Mesenchymal stem cell (in vitro differentiated cells and primary cell): Measurements from ENCODE around the gene FLG.
"Not testable (repeated sequence)": the region's sequence is repeated elsewhere in the genome, so short reads cannot be mapped to it uniquely, and the experiment has no call there.

Experiments used
- DNase-seq: peaks from one replicate; pipeline ENCODE4 v3.0.0-alpha.2; 2013
- H2AFZ ChIP-seq: one replicate; pipeline ENCODE4 v1.6.1; 2013; ENCODE audit warnings: low read depth, mild to moderate bottlenecking, control low read depth, inconsistent platforms, low read length, moderate library complexity
- H2AK5ac ChIP-seq: 2 replicates; pipeline ENCODE4 v1.6.1; 2013; ENCODE audit warnings: low read length, moderate library complexity, mild to moderate bottlenecking, inconsistent platforms; ENCODE audit not compliant: severe bottlenecking
- H2BK120ac ChIP-seq: one replicate; pipeline ENCODE4 v1.6.1; 2013; ENCODE audit warnings: low read depth, mild to moderate bottlenecking, inconsistent platforms, low read length, moderate library complexity
- H2BK12ac ChIP-seq, 2 experiments: one replicate each; pipeline ENCODE4 v1.6.1; 2013; ENCODE audit warnings: inconsistent platforms in 2 of 2, low read length in 2 of 2, mild to moderate bottlenecking in 2 of 2, moderate library complexity in 2 of 2, control low read depth in 1 of 2
- H2BK15ac ChIP-seq: one replicate; pipeline ENCODE4 v1.6.1; 2013; ENCODE audit warnings: mild to moderate bottlenecking, low read depth, inconsistent platforms; ENCODE audit not compliant: poor library complexity, severe bottlenecking
- H2BK5ac ChIP-seq: 2 replicates; pipeline ENCODE4 v1.6.1; 2013; ENCODE audit warnings: low read depth, mild to moderate bottlenecking, low read length, control low read depth, inconsistent platforms; ENCODE audit not compliant: poor library complexity, severe bottlenecking
- H3K14ac ChIP-seq, 2 experiments: one replicate each; pipeline ENCODE4 v1.6.1; 2013; ENCODE audit warnings: inconsistent platforms in 2 of 2, low read length in 2 of 2, control low read depth in 1 of 2, mild to moderate bottlenecking in 1 of 2, moderate library complexity in 1 of 2
- H3K18ac ChIP-seq, 2 experiments: one replicate each; pipeline ENCODE4 v1.6.1; 2013; ENCODE audit warnings: inconsistent platforms in 2 of 2, low read length in 2 of 2, control low read depth in 1 of 2, low read depth in 1 of 2, mild to moderate bottlenecking in 1 of 2
- H3K23ac ChIP-seq, 2 experiments: one replicate each; pipeline ENCODE4 v1.6.1; 2013; ENCODE audit warnings: inconsistent platforms in 2 of 2, low read length in 2 of 2, mild to moderate bottlenecking in 2 of 2, moderate library complexity in 2 of 2, control low read depth in 1 of 2
- H3K27ac ChIP-seq: 2 replicates; pipeline ENCODE4 v1.5.1; 2013; ENCODE audit warnings: mild to moderate bottlenecking, moderate library complexity, low read length, control low read depth, inconsistent platforms; ENCODE audit not compliant: poor library complexity, severe bottlenecking
- H3K27me3 ChIP-seq, 2 experiments: 2 replicates each; pipeline versions ENCODE4 v1.6.1 to v1.7.0; 2013; ENCODE audit warnings: low read length in 2 of 2, mild to moderate bottlenecking in 2 of 2, moderate library complexity in 2 of 2, control low read depth in 1 of 2, inconsistent platforms in 1 of 2; ENCODE audit not compliant: control insufficient read depth in 1 of 2, insufficient read depth in 1 of 2
- H3K36me3 ChIP-seq, 2 experiments: 2 replicates each; pipeline versions ENCODE4 v1.6.1 to v1.7.0; 2013; ENCODE audit warnings: low read length in 2 of 2, control low read depth in 1 of 2, inconsistent platforms in 1 of 2, low read depth in 1 of 2, mild to moderate bottlenecking in 1 of 2; ENCODE audit not compliant: insufficient read depth in 2 of 2, control insufficient read depth in 1 of 2
- H3K4ac ChIP-seq, 2 experiments: one replicate each; pipeline ENCODE4 v1.6.1; 2013; ENCODE audit warnings: inconsistent platforms in 2 of 2, low read length in 2 of 2, mild to moderate bottlenecking in 2 of 2, moderate library complexity in 2 of 2, control low read depth in 1 of 2, low read depth in 1 of 2
- H3K4me1 ChIP-seq: 2 replicates; pipeline ENCODE4 v1.6.1; 2013; ENCODE audit warnings: low read depth, low read length, control low read depth; ENCODE audit not compliant: control insufficient read depth, insufficient read depth
- H3K4me2 ChIP-seq: 2 replicates; pipeline ENCODE4 v1.6.1; 2013; ENCODE audit warnings: low read length, mild to moderate bottlenecking, inconsistent platforms; ENCODE audit not compliant: poor library complexity, severe bottlenecking
- H3K4me3 ChIP-seq, 2 experiments: 2 replicates each; pipeline versions ENCODE4 v1.5.1 to v1.7.0; 2013; ENCODE audit warnings: low read length in 2 of 2, mild to moderate bottlenecking in 2 of 2, control low read depth in 1 of 2, low read depth in 1 of 2; ENCODE audit not compliant: insufficient read depth in 1 of 2
- H3K79me1 ChIP-seq: replicated peaks from 2 replicates; pipeline ENCODE4 v1.6.1; 2013; ENCODE audit warnings: mild to moderate bottlenecking, control low read depth, low read length, inconsistent platforms; ENCODE audit not compliant: poor library complexity, severe bottlenecking
- H3K9ac ChIP-seq: 2 replicates; pipeline ENCODE4 v1.7.0; 2013; ENCODE audit warnings: mild to moderate bottlenecking, low read length, moderate library complexity
- H3K9me3 ChIP-seq: 2 replicates; pipeline ENCODE4 v1.7.0; 2013; ENCODE audit warnings: mild to moderate bottlenecking, low read length; ENCODE audit not compliant: control insufficient read depth
- H4K8ac ChIP-seq: one replicate; pipeline ENCODE4 v1.6.1; 2013; ENCODE audit warnings: inconsistent platforms, mild to moderate bottlenecking, low read length, moderate library complexity
- H4K91ac ChIP-seq: one replicate; pipeline ENCODE4 v1.6.1; 2013; ENCODE audit warnings: mild to moderate bottlenecking, low read length, inconsistent platforms
- WGBS: methylation state at CpG from one replicate; pipeline ENCODE4 v1.1.7; 2013; ENCODE audit warnings: mixed read lengths; 5-methylcytosine and 5-hydroxymethylcytosine counted together

FLG gene

GRCh38 chr1:152309955-152310354 lies 15.1 kb downstream of the FLG start:
- H2AK5ac ChIP-seq: no peak overlapping the region
- no peak overlapping the region for H3K27ac ChIP-seq
- no peak for DNase-seq
- no peak overlapping the region for H3K14ac ChIP-seq
- 67% methylated on average over 9 of the region's 9 CpGs for WGBS
- H3K36me3 ChIP-seq: no peaks in the 10 kb centered on the region
- H4K91ac ChIP-seq: no peak overlapping the region
- H2BK12ac ChIP-seq: no peak overlapping the region
- no peak overlapping the region for H4K8ac ChIP-seq
- H3K79me1 ChIP-seq: no peaks in the 10 kb centered on the region
- no peaks in the 10 kb centered on the region for H3K27me3 ChIP-seq
- no peak overlapping the region for H3K23ac ChIP-seq
- no peak overlapping the region for H3K4me3 ChIP-seq
- no peak overlapping the region for H2AFZ ChIP-seq
- H3K4me1 ChIP-seq: no peaks in the 10 kb centered on the region
- no peak overlapping the region for H2BK15ac ChIP-seq
- H3K4me2 ChIP-seq: no peak overlapping the region
- no peaks in the 10 kb centered on the region for H3K9me3 ChIP-seq
- H3K18ac ChIP-seq: no peak overlapping the region
- H2BK5ac ChIP-seq: no peak overlapping the region
- H3K9ac ChIP-seq: no peak overlapping the region
- no peak overlapping the region for H3K4ac ChIP-seq
- H2BK120ac ChIP-seq: no peak overlapping the region

DNA sequence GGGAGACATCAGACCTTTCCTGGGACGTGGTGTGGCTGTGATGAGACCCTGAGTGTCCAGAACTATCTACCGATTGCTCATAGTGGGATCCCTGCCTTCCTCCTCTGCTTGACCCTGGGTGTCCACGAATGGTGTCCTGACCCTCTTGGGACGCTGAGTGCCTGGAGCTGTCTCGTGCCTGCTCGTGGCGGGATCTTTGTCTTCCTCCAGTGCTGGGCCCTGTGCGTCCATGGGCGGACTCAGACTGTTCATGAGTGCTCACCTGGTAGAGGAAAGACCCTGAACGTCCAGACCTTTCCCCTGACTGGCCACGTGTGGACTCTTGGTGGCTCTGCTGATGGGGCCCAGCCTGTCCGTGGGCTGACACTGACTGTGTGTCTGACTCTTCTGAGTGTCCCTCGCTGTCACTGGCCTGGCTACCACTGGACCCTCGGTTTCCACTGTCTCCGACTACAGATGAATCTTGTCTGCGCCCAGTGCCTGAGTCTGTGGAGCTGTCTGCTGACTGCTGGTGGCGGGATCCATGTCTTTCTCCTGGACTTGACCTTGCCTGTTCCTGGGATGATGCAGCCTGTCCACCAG lies 15.6 kb downstream of the FLG start:
- not testable (repeated sequence) for H3K4me2 ChIP-seq, H3K4me3 ChIP-seq

GRCh38 chr1:152308758-152309157 lies 16.3 kb downstream of the FLG start:
- not testable (repeated sequence) for H3K4me3 ChIP-seq, H2BK5ac ChIP-seq, H2AFZ ChIP-seq, H3K23ac ChIP-seq, H3K27me3 ChIP-seq, H3K36me3 ChIP-seq, H3K79me1 ChIP-seq, H2BK15ac ChIP-seq, H2BK120ac ChIP-seq, H3K18ac ChIP-seq, H3K4ac ChIP-seq, H3K9me3 ChIP-seq, H3K4me1 ChIP-seq, H3K27ac ChIP-seq, H4K91ac ChIP-seq, DNase-seq, H2BK12ac ChIP-seq, H3K4me2 ChIP-seq, H4K8ac ChIP-seq, H3K9ac ChIP-seq, H2AK5ac ChIP-seq, H3K14ac ChIP-seq
- WGBS: 71% methylated on average over 7 of the region's 7 CpGs

More for the DNA sequence above, 15.6 kb downstream of the FLG start:
- not testable (repeated sequence) for H3K79me1 ChIP-seq, H3K27ac ChIP-seq, H3K4ac ChIP-seq, H3K4me1 ChIP-seq, H2BK120ac ChIP-seq, H3K18ac ChIP-seq, H2AFZ ChIP-seq, H4K8ac ChIP-seq, H3K14ac ChIP-seq, H3K27me3 ChIP-seq, H2BK12ac ChIP-seq, H2AK5ac ChIP-seq, H3K9me3 ChIP-seq, H4K91ac ChIP-seq, H3K23ac ChIP-seq, H3K9ac ChIP-seq, DNase-seq, H3K36me3 ChIP-seq, H2BK15ac ChIP-seq, H2BK5ac ChIP-seq
- 70% methylated on average over 17 of the region's 17 CpGs for WGBS

DNA sequence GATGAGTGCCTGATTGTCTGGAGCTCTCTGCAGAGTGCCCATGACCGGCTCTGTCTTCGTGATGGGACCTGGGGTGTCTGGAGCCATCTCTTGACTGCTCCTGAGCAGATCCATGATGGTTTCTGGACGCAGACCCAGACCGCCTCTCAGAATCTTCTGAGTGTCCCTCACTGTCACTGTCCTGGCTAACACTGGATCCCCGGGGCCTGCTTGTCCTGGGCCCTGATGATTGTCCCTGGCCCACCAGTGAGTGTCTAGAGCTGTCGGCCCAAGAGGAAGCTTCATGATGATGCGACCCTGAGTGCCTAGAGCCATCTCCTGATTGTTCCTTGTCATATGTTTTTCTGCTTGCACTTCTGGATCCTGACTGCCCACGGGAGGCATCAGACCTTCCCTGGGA lies 17.1 kb downstream of the FLG start:
- not testable (repeated sequence) for H3K18ac ChIP-seq

More for the DNA sequence above, 17.1 kb downstream of the FLG start:
- not testable (repeated sequence) for H4K8ac ChIP-seq, H3K36me3 ChIP-seq, H3K4me3 ChIP-seq, H3K79me1 ChIP-seq, H3K9ac ChIP-seq, H2AFZ ChIP-seq, DNase-seq, H2BK12ac ChIP-seq, H2BK15ac ChIP-seq, H2BK120ac ChIP-seq, H2BK5ac ChIP-seq, H3K23ac ChIP-seq, H3K4me1 ChIP-seq, H3K4me2 ChIP-seq, H3K27ac ChIP-seq, H3K9me3 ChIP-seq, H3K27me3 ChIP-seq, H4K91ac ChIP-seq, H2AK5ac ChIP-seq, H3K14ac ChIP-seq, H3K4ac ChIP-seq
- 77% methylated on average over 8 of the region's 8 CpGs for WGBS
